ENCODE results near the gene TRNP1. TPM values are rescaled to one million over a fixed set of nuclear protein-coding genes. Genes with fewer than 3 reads are reported as not detected.

Gene TRNP1
- polyA plus RNA-seq, 3 donors: 0.55 to 2.8 (median 0.92) TPM

DNA sequence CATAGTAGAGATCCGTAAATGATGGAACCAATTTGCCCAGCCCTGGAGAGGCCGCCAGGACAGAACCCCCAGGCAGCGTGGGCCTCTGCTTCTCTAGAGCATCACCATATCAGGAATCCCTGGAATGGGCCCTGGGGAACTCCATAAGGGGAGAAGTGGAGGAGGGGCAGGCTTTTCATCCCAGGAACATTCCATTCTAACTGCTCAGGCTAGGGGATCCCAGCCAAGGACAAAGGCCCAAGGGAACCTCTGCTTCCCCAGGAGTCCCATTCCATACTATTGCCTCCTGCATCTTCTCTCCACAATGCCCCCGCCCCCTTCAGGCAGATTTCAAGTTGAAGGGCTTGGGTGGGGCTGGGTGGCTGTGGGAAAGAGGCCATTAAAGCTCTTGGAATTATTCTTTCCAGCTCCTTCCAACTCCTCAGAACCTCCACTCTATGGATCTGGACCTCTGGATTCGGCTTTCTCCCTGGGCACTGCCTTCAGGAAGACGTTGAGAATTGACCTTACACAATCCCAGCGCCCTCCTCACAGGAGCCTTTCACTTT lies 6.0 kb downstream of the TRNP1 start:
- intact Hi-C loops (cut with micrococcal nuclease): loop anchor here in 1 of 2 donors (5.0 kb wide), 1 partner anchor 33 kb away; no protein-coding TSS in a partner anchor

More for the DNA sequence above, 6.0 kb downstream of the TRNP1 start:
- Mint-ChIP-seq H3K4me1 (peaks cover 60% of the 10 kb centered on the region), H3K9me3 (peaks cover 0 to 14% (median under 1%) of the 10 kb centered on the region in 7 donors), H3K4me3 (no peak overlapping the region), H3K27me3 (ENCODE audit: low read depth in 3 of 3) (peaks cover 25 to 30% (median 29%) of the 10 kb centered on the region in 3 donors), H3K27ac (peak overlapping the region in 6 of 7 donors; percentile 64 to 97 (median 76)), H3K36me3 (peaks cover 3 to 12% of the 10 kb centered on the region in 2 donors)
- H3K79me2 ChIP-seq (ENCODE audit: insufficient read depth, low read length): no peaks in the 10 kb centered on the region
- H3K9ac ChIP-seq (ENCODE audit: insufficient read depth, low read length, poor library complexity, severe bottlenecking): no peak overlapping the region
- peaks cover 45 to 61% of the 10 kb centered on the region in 2 donors for H3K4me1 ChIP-seq (ENCODE audit: control insufficient read depth in 1 of 2, insufficient read depth in 2 of 2, low read length in 2 of 2)
- TF ChIP-seq CTCF (IDR thresholded peaks at IDR 0.05): no peak
- peaks cover 15 to 23% of the 10 kb centered on the region in 2 donors for H3K27me3 ChIP-seq (ENCODE audit: control insufficient read depth in 2 of 2, insufficient read depth in 2 of 2, low read length in 2 of 2)
- DNase-seq: no peak
- WGBS (ENCODE audit: insufficient coverage): 83% methylated on average over 3 of the region's 7 CpGs
- H2AFZ ChIP-seq (ENCODE audit: insufficient read depth, low read depth, low read length, poor library complexity, severe bottlenecking): no peak overlapping the region
- no peaks in the 10 kb centered on the region for H3K9me3 ChIP-seq (replicated peaks in 1 of 2; ENCODE audit: control insufficient read depth in 1 of 2, insufficient read depth in 1 of 2, low read length in 2 of 2)
- H3K27ac ChIP-seq (ENCODE audit: low read depth in 1 of 2, low read length in 2 of 2): no peak overlapping the region
- no peak overlapping the region for H3K4me3 ChIP-seq (replicated peaks in 1 of 3; ENCODE audit: low read depth in 2 of 3, low read length in 3 of 3)
- H3K4me2 ChIP-seq (replicated peaks; ENCODE audit: extremely low read depth, low read length, poor library complexity, severe bottlenecking): no peak overlapping the region
- no peaks in the 10 kb centered on the region for H4K20me1 ChIP-seq (ENCODE audit: insufficient read depth, low read length)
- no peaks in the 10 kb centered on the region for H3K36me3 ChIP-seq (replicated peaks in 1 of 2; ENCODE audit: control insufficient read depth in 1 of 2, insufficient read depth in 2 of 2, low read length in 2 of 2)
